ENCODE results near the gene ENOX2.

DNA sequence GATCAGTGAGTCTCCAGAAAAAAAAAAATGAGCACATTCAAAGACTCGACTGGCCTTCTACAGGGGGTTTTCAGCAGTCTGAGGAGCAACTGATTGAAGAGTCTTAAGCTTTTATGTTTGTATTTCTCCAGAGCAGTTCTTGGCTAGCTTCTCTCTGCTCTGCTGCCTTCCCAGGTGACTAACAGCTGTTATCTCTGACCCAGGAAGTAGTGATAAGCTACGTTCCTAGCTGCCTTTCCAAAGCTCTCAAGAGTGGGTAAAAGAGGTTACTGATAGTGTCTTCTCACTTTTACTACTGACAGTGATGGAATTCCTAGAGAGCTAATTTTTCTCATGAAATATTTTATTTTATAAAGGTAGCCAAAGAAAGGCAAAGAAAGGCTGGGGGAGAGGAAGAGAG, 66.6 kb downstream of the ENOX2 start:
- no peak for TF ChIP-seq YY1 (IDR thresholded peaks at IDR 0.05; ENCODE audit: insufficient read depth, insufficient read length)
- TF ChIP-seq ZNF274 (IDR thresholded peaks at IDR 0.05; ENCODE audit: low read depth, low read length): no peak

All from NT2/D1 (cell line).